B cell (primary cell): ENCODE data around the gene IL6ST. TPM values are rescaled to one million over a fixed set of nuclear protein-coding genes. Genes with fewer than 3 reads are reported as not detected.
A peak's percentile ranks its signal among the peaks of the same experiment; 100 is the strongest.

Source experiments
- ATAC-seq: fragments of 200-7000 bp; cut with Tn5 transposase; one replicate; pipeline ENCODE4 v1.10.0; 2021; ENCODE audit warnings: low read depth, mild to moderate bottlenecking, moderate number of reproducible peaks, moderate library complexity
- CTCF ChIA-PET: fragments of 350-600 bp; sonication (Branson Sonifier 250); formaldehyde crosslinking; loops from one replicate; lab custom pipeline; 2021; ENCODE audit warnings: antibody characterized with exemption, inconsistent platforms; lab: Charles Lee
- POLR2A ChIA-PET: fragments of 350-600 bp; sonication (Branson Sonifier 250); formaldehyde crosslinking; loops from one replicate; lab custom pipeline; 2021; ENCODE audit warnings: antibody characterized with exemption; lab: Charles Lee
- DNase-seq: peaks from one replicate; pipeline ENCODE4 v3.0.0; 2013
- H2AFZ ChIP-seq: 2 replicates; pipeline ENCODE4 v1.6.1; 2012; ENCODE audit warnings: mild to moderate bottlenecking, low read depth, low read length; ENCODE audit not compliant: insufficient read depth, poor library complexity, severe bottlenecking
- H3K27ac ChIP-seq, 2 donors: 1 replicate in 1 of 2; 2 replicates in 1 of 2; pipeline ENCODE4 v1.5.1; 2012 to 2013; ENCODE audit warnings: low read length in 2 of 2, mild to moderate bottlenecking in 2 of 2, moderate library complexity in 1 of 2
- H3K27me3 ChIP-seq, 4 experiments: fragments of 200-600 bp in 1 of 4; sonication (generic) in 1 of 4; replicated peaks in 1 of 4; 1 replicate in 2 of 4; 2 replicates in 2 of 4; pipeline versions ENCODE4 v1.6.1 to v1.7.0; 2013 to 2016; ENCODE audit warnings: low read length in 3 of 4, mild to moderate bottlenecking in 2 of 4, mixed read lengths in 1 of 4, moderate library complexity in 1 of 4; ENCODE audit not compliant: insufficient read depth in 4 of 4, control insufficient read depth in 3 of 4; ENCODE audit errors: control extremely low read depth in 1 of 4
- H3K36me3 ChIP-seq, 2 experiments: replicated peaks in 1 of 2; 1 replicate in 1 of 2; 2 replicates in 1 of 2; pipeline versions ENCODE4 v1.6.1 to v1.7.1; 2013; ENCODE audit warnings: low read length in 1 of 2; ENCODE audit not compliant: insufficient read depth in 2 of 2, control insufficient read depth in 1 of 2; ENCODE audit errors: control extremely low read depth in 1 of 2, extremely low read depth in 1 of 2
- H3K4me1 ChIP-seq, 2 donors: fragments of 200-600 bp in 1 of 2; sonication (generic) in 1 of 2; 1 replicate in 1 of 2; 2 replicates in 1 of 2; pipeline versions ENCODE4 v1.5.1 to v1.6.1; 2013 to 2017; ENCODE audit warnings: low read length in 2 of 2; ENCODE audit not compliant: control insufficient read depth in 2 of 2, insufficient read depth in 2 of 2
- H3K4me2 ChIP-seq: replicated peaks from 2 replicates; pipeline ENCODE3; 2012; ENCODE audit warnings: mild to moderate bottlenecking, low read depth, low read length; ENCODE audit not compliant: poor library complexity, severe bottlenecking
- H3K4me3 ChIP-seq, 5 experiments: fragments of 200-600 bp in 1 of 5; sonication (generic) in 1 of 5; 1 replicate in 3 of 5; 2 replicates in 2 of 5; pipeline versions ENCODE4 v1.5.1 to v1.7.0; 2011 to 2016; ENCODE audit warnings: low read length in 4 of 5, mild to moderate bottlenecking in 4 of 5, low read depth in 2 of 5, control low read depth in 1 of 5, moderate library complexity in 1 of 5; ENCODE audit not compliant: insufficient read depth in 1 of 5; ENCODE audit errors: control extremely low read depth in 1 of 5, extremely low read depth in 1 of 5
- H3K79me2 ChIP-seq: fragments of 200-600 bp; sonication (generic); one replicate; pipeline ENCODE4 v1.6.0; 2016; ENCODE audit warnings: low read length; ENCODE audit not compliant: control insufficient read depth, insufficient read depth
- H3K9ac ChIP-seq: fragments of 200-600 bp; sonication (generic); 2 replicates; pipeline ENCODE4 v1.6.1; 2017; ENCODE audit warnings: mild to moderate bottlenecking, low read length, moderate library complexity
- H3K9me3 ChIP-seq, 3 donors: one replicate each; pipeline versions ENCODE4 v1.6.1 to v1.7.1; 2013; ENCODE audit warnings: low read length in 2 of 3; ENCODE audit not compliant: control insufficient read depth in 2 of 3, insufficient read depth in 1 of 3; ENCODE audit errors: control extremely low read depth in 1 of 3
- H4K20me1 ChIP-seq: 2 replicates; pipeline ENCODE4 v1.6.0; 2012; ENCODE audit warnings: mild to moderate bottlenecking, low read length; ENCODE audit not compliant: insufficient read depth, control insufficient read depth, poor library complexity, severe bottlenecking
- H3K27ac Mint-ChIP-seq: one replicate; pipeline ENCODE4 v1.8.0; 2021; ENCODE audit warnings: mixed read lengths
- H3K27me3 Mint-ChIP-seq: one replicate; pipeline ENCODE4 v1.8.0; 2021; ENCODE audit warnings: mixed read lengths
- H3K4me1 Mint-ChIP-seq: one replicate; pipeline ENCODE4 v1.8.0; 2021; ENCODE audit warnings: mixed read lengths
- H3K4me3 Mint-ChIP-seq: one replicate; pipeline ENCODE4 v1.8.0; 2021; ENCODE audit warnings: mixed read lengths
- H3K9me3 Mint-ChIP-seq: one replicate; pipeline ENCODE4 v1.8.0; 2022; ENCODE audit warnings: mixed read lengths; ENCODE audit not compliant: insufficient read depth
- EZH2 ChIP-seq: IDR thresholded peaks from 2 replicates; pipeline ENCODE4 v1.6.1; 2012; ENCODE audit warnings: borderline replicate concordance, low read depth, mild to moderate bottlenecking, moderate library complexity, low read length; ENCODE audit not compliant: insufficient read depth, poor library complexity, severe bottlenecking
- WGBS: methylation state at CpG from one replicate; pipeline ENCODE4 v1.1.5; 2013; ENCODE audit warnings: missing lambda C conversion rate; ENCODE audit not compliant: insufficient coverage; 5-methylcytosine and 5-hydroxymethylcytosine counted together
- intact Hi-C: fragments of 100-400 bp; cut with micrococcal nuclease; formaldehyde crosslinking; loops from one replicate; pipeline ENCODE4 v1.10.0; 2022
- polyA plus RNA-seq: library from polyadenylated mRNA; depleted of rRNA; stranded (reverse); fragments of >200 nt; gene quantifications from 2 replicates; pipeline ENCODE4 v1.2.3, GENCODE V29; 2012
- total RNA-seq, 2 donors: library from RNA; stranded (reverse); fragments of 120-200 nt in 1 of 2; gene quantifications; 1 replicate in 1 of 2; 2 replicates in 1 of 2; pipeline versions ENCODE4 v1.2.3 to v1.2.4, GENCODE V29; 2013 to 2022
- TF ChIP-seq, protein P1 (sequence below): fragments of 200-600 bp; IDR thresholded peaks from one replicate; pipeline ENCODE4 v1.8.0; 2022; ENCODE audit warnings: antibody characterized with exemption, mild to moderate bottlenecking

The IL6ST gene
- total and polyA plus RNA-seq, 2 donors (not counting 1 experiment from before 2014, with no cell fraction given) = 4.3 to 28.0 TPM

DNA sequence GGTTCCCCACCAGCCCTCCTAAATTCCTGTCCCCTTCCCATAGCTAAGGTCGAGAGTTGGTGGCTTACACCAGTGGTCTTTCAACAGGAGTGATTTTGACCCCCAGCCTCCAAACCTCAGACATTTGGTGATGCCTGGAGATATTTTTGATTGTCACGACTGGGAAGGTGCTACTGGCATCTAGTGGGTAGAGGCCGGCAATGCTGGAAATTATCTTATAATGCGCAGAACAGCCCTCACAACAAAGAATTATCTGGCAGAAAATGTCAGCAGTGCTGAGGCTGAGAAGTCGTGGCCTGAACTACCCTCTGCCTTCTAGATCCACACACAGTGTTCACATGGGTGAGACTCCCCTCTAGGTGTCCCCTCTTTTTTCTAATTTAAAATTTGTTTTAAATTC lies 74.0 kb downstream of the IL6ST start:
- intact Hi-C loops = no loop called here
- Histone ChIP-seq H3K4me3 (no peak overlapping the region), H3K9ac (no peak overlapping the region), H3K36me3 (no peaks in the 10 kb centered on the region), H3K27me3 (peaks cover 0 to 8% (median 1%) of the 10 kb centered on the region in 4 experiments), H4K20me1 (no peaks in the 10 kb centered on the region), H3K27ac (no peak overlapping the region), H2AFZ (no peak overlapping the region), H3K79me2 (no peaks in the 10 kb centered on the region), H3K4me2 (no peak overlapping the region), H3K4me1 (peaks cover 15% of the 10 kb centered on the region in 2 donors), H3K9me3 (no peaks in the 10 kb centered on the region)
- POLR2A ChIA-PET = interaction anchor here (0.5 to 0.6 kb wide), 2 partner anchors 1233 to 1358 kb away, joined by 3 to 4 read pairs; no protein-coding TSS in a partner anchor
- WGBS = 97% methylated on average over 3 of the region's 5 CpGs
- Mint-ChIP-seq H3K4me3 (no peak overlapping the region), H3K4me1 (peaks cover 15% of the 10 kb centered on the region), H3K27ac (no peak overlapping the region), H3K9me3 (no peaks in the 10 kb centered on the region), H3K27me3 (peaks cover 12% of the 10 kb centered on the region)
- CTCF ChIA-PET = interaction anchor here (1.5 kb wide), 1 partner anchor 15 kb away, joined by 8 read pairs; no protein-coding TSS in a partner anchor
- ATAC-seq = no peak
- no peak for DNase-seq
- TF ChIP-seq, protein P1, sequence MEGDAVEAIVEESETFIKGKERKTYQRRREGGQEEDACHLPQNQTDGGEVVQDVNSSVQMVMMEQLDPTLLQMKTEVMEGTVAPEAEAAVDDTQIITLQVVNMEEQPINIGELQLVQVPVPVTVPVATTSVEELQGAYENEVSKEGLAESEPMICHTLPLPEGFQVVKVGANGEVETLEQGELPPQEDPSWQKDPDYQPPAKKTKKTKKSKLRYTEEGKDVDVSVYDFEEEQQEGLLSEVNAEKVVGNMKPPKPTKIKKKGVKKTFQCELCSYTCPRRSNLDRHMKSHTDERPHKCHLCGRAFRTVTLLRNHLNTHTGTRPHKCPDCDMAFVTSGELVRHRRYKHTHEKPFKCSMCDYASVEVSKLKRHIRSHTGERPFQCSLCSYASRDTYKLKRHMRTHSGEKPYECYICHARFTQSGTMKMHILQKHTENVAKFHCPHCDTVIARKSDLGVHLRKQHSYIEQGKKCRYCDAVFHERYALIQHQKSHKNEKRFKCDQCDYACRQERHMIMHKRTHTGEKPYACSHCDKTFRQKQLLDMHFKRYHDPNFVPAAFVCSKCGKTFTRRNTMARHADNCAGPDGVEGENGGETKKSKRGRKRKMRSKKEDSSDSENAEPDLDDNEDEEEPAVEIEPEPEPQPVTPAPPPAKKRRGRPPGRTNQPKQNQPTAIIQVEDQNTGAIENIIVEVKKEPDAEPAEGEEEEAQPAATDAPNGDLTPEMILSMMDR = no peak
- TF ChIP-seq EZH2 = no peak

DNA sequence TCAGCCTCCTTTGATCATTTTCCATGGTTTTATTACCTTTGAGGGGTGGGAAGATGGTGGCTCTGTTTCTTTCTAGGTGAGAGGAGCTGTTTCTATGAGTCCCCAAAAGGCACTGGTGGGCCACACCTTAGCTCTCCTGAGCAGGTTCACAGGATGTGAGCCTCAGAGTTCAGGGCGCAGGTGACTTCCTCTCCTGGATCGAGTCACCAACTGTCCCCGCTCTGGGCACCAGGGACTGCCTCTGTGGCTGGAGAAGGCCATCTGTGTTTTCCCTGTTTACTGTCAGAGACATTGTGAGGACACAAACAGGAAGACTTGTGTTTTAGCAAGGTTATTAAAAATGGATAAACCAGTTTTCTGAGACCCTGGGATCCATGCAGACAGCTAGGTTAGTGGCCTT lies 75.1 kb downstream of the IL6ST start:
- H3K4me1 Mint-ChIP-seq = peaks cover 15% of the 10 kb centered on the region
- no peak overlapping the region for H3K4me3 Mint-ChIP-seq
- Histone ChIP-seq H3K27me3 (peaks cover 0 to 8% (median 1%) of the 10 kb centered on the region in 4 experiments), H4K20me1 (no peaks in the 10 kb centered on the region), H3K27ac (no peak overlapping the region), H3K4me2 (no peak overlapping the region), H3K79me2 (no peaks in the 10 kb centered on the region), H3K9me3 (no peaks in the 10 kb centered on the region), H3K36me3 (no peaks in the 10 kb centered on the region), H3K4me1 (peaks cover 15% of the 10 kb centered on the region in 2 donors), H2AFZ (peak overlapping the region; percentile 1), H3K4me3 (no peak overlapping the region), H3K9ac (no peak overlapping the region)
- no peak overlapping the region for H3K27ac Mint-ChIP-seq
- POLR2A ChIA-PET = no interaction called here
- CTCF ChIA-PET = interaction anchor here (1.7 kb wide), 1 partner anchor 15 kb away, joined by 3 read pairs; no protein-coding TSS in a partner anchor
- ATAC-seq (no peak), DNase-seq (no peak)
- intact Hi-C loops = no loop called here
- 25% methylated on average over 3 of the region's 3 CpGs for WGBS
- H3K9me3 Mint-ChIP-seq = no peaks in the 10 kb centered on the region
- peaks cover 9% of the 10 kb centered on the region for H3K27me3 Mint-ChIP-seq
- TF ChIP-seq, protein P1 = no peak
- TF ChIP-seq EZH2 = no peak
